ENCODE results near the gene DUSP12. TPM values are rescaled to one million over a fixed set of nuclear protein-coding genes. Genes with fewer than 3 reads are reported as not detected.

DUSP12 gene
- polyA plus RNA-seq, 2 of the 4 experiments (the other 2 are of a cell fraction), result 47.3 to 96.3 TPM

DNA sequence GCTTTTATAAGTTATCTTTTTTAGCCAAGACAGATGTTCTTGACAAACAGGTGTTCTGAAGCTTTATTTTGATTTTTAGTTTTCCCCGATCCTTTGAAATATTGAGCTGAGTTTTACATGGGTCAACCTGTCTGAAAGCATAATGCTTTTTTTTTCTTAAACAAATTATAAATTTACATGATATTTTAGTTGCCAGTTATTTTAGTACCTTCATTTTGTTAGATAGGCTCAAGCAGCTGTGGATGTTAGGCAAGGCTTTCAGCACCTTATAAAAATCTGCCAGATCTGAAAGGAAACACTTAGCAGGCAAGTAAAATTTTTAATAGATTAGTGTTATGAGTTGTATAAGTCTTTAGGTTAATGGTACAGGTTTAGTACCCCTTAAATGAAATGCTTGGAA lies 50.2 kb downstream of the DUSP12 start:
- DNase-seq (ENCODE audit: low read depth in 1 of 2, low spot score in 1 of 2) (no peak), ATAC-seq (no peak), FAIRE-seq (no peak)
- ChIA-PET CTCF (no interaction called here), POLR2A (no interaction called here)
- Histone ChIP-seq H3K4me2 (no peak overlapping the region), H3K4me3 (no peak overlapping the region), H3K27ac (no peak overlapping the region), H3K4me1 (no peaks in the 10 kb centered on the region), H3K9me3 (no peaks in the 10 kb centered on the region)
- TF ChIP-seq ZSCAN20 (CRISPR knock-in tag; IDR thresholded peaks at IDR 0.05) (no peak), EP300 (IDR thresholded peaks at IDR 0.05) (no peak), KDM1A (IDR thresholded peaks at IDR 0.05; ENCODE audit: low read depth) (no peak), FOSB (CRISPR knock-in tag; IDR thresholded peaks at IDR 0.05) (no peak), CHD2 (IDR thresholded peaks at IDR 0.05; ENCODE audit: low read length, partially characterized antibody) (no peak), EHMT2 (IDR thresholded peaks at IDR 0.05; ENCODE audit: low read depth) (no peak), MAZ (IDR thresholded peaks at IDR 0.05; ENCODE audit: borderline replicate concordance, low read depth, low read length) (no peak)
- WGBS (ENCODE audit: missing lambda C conversion rate), result 92% methylated on average over 1 of the region's 1 CpG

DNA sequence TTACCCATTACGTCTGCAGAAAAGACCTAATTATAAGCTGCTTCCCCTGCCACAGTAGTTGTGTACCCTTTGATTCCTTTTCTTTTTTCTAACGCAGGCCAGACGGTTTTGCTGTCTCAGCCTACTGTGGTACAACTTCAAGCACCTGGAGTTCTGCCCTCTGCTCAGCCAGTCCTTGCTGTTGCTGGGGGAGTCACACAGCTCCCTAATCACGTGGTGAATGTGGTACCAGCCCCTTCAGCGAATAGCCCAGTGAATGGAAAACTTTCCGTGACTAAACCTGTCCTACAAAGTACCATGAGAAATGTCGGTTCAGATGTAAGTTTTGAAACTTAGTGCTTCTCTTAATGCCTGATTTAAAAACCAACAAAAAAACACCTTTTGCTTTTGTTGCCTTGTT lies 52.4 kb downstream of the DUSP12 start:
- Histone ChIP-seq H3K4me3 (no peak overlapping the region), H3K4me2 (no peak overlapping the region), H3K4me1 (no peaks in the 10 kb centered on the region), H3K27ac (no peak overlapping the region), H3K9me3 (no peaks in the 10 kb centered on the region)
- FAIRE-seq, result no peak
- ATAC-seq, result no peak
- ChIA-PET CTCF (interaction anchor here (1.0 to 3.2 kb wide), 3 partner anchors 9 to 235 kb away, joined by 3 to 14 read pairs (median 13); partner anchors contain the start of gene OLFML2B), POLR2A (no interaction called here)
- TF ChIP-seq, protein P1, sequence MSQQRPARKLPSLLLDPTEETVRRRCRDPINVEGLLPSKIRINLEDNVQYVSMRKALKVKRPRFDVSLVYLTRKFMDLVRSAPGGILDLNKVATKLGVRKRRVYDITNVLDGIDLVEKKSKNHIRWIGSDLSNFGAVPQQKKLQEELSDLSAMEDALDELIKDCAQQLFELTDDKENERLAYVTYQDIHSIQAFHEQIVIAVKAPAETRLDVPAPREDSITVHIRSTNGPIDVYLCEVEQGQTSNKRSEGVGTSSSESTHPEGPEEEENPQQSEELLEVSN (IDR thresholded peaks at IDR 0.05; ENCODE audit: borderline replicate concordance, low read depth), result no peak
- no peak for TF ChIP-seq HOXB5 (CRISPR knock-in tag; IDR thresholded peaks at IDR 0.05)
- TF ChIP-seq HOXB13 (CRISPR knock-in tag; IDR thresholded peaks at IDR 0.05; ENCODE audit: low read depth), result no peak
- TF ChIP-seq, protein P2, sequence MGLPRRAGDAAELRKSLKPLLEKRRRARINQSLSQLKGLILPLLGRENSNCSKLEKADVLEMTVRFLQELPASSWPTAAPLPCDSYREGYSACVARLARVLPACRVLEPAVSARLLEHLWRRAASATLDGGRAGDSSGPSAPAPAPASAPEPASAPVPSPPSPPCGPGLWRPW (IDR thresholded peaks at IDR 0.05), result no peak
- no peak for TF ChIP-seq CBX2 (IDR thresholded peaks at IDR 0.05; ENCODE audit: borderline replicate concordance, low read depth)
- no peak for TF ChIP-seq CBX8 (IDR thresholded peaks at IDR 0.05)
- no peak for TF ChIP-seq EHMT2 (IDR thresholded peaks at IDR 0.05; ENCODE audit: low read depth)
- TF ChIP-seq HMGXB4 (CRISPR knock-in tag; IDR thresholded peaks at IDR 0.05; ENCODE audit: borderline replicate concordance), result no peak
- TF ChIP-seq, protein P3, sequence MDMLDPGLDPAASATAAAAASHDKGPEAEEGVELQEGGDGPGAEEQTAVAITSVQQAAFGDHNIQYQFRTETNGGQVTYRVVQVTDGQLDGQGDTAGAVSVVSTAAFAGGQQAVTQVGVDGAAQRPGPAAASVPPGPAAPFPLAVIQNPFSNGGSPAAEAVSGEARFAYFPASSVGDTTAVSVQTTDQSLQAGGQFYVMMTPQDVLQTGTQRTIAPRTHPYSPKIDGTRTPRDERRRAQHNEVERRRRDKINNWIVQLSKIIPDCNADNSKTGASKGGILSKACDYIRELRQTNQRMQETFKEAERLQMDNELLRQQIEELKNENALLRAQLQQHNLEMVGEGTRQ (IDR thresholded peaks at IDR 0.05), result no peak
- no peak for TF ChIP-seq ZC3H11A (IDR thresholded peaks at IDR 0.05)
- TF ChIP-seq RNF2 (IDR thresholded peaks at IDR 0.05; ENCODE audit: borderline replicate concordance, low read depth), result no peak
- no peak for TF ChIP-seq ZSCAN20 (CRISPR knock-in tag; IDR thresholded peaks at IDR 0.05)
- TF ChIP-seq GATA3 (IDR thresholded peaks at IDR 0.05; ENCODE audit: borderline replicate concordance), result no peak
- TF ChIP-seq POLR2AphosphoS2 (conservative IDR thresholded peaks at IDR 0.05; ENCODE audit: low read length), result no peak
- no peak for TF ChIP-seq HEYL (CRISPR knock-in tag; IDR thresholded peaks at IDR 0.05)
- no peak for TF ChIP-seq FOSL2 (IDR thresholded peaks at IDR 0.05)
- no peak for TF ChIP-seq FOSL2 (CRISPR knock-in tag; IDR thresholded peaks at IDR 0.05)
- TF ChIP-seq KDM5A (IDR thresholded peaks at IDR 0.05), result no peak
- no peak for TF ChIP-seq ZFP36 (IDR thresholded peaks at IDR 0.05; ENCODE audit: borderline replicate concordance, partially characterized antibody)
- no peak for TF ChIP-seq CEBPB (IDR thresholded peaks at IDR 0.05)
- WGBS (ENCODE audit: missing lambda C conversion rate), result 79% methylated on average over 7 of the region's 7 CpGs
- no peak for DNase-seq (ENCODE audit: low read depth in 1 of 2, low spot score in 1 of 2)
